K562 (cell line): Measurements from ENCODE around the gene DVL2. TPM values are rescaled to one million over a fixed set of nuclear protein-coding genes. Genes with fewer than 3 reads are reported as not detected.
A peak's percentile ranks its signal among the peaks of the same experiment; 100 is the strongest.

Source experiments
- AFF1 ChIP-seq, 2 experiments: fragments of 450-650 bp; IDR thresholded peaks; 2 replicates each; pipeline ENCODE4 v1.6.1; 2018; ENCODE audit warnings: mild to moderate bottlenecking in 2 of 2, low read depth in 1 of 2; ENCODE audit not compliant: partially characterized antibody in 2 of 2
- ASH1L ChIP-seq: fragments of 450-650 bp; IDR thresholded peaks from 2 replicates; pipeline ENCODE4 v1.6.1; 2018; ENCODE audit warnings: borderline replicate concordance, mild to moderate bottlenecking, low read depth; ENCODE audit not compliant: partially characterized antibody
- DMBX1 ChIP-seq: fragments of 250-450 bp; sonication (Bioruptor Pico); IDR thresholded peaks from 2 replicates; pipeline ENCODE4 v1.8.0; 2022; ENCODE audit warnings: inconsistent platforms, mild to moderate bottlenecking, moderate library complexity, borderline replicate concordance
- EWSR1 ChIP-seq: fragments of 450-650 bp; IDR thresholded peaks from 2 replicates; pipeline ENCODE4 v1.6.1; 2018; ENCODE audit warnings: borderline replicate concordance, mild to moderate bottlenecking, low read depth, moderate library complexity; ENCODE audit not compliant: partially characterized antibody
- ZBTB49 ChIP-seq: sonication (generic); formaldehyde crosslinking; IDR thresholded peaks from 2 replicates; pipeline ENCODE4 v1.8.0; 2022; ENCODE audit warnings: missing genetic modification reagents, mild to moderate bottlenecking, borderline replicate concordance
- polyA plus RNA-seq, 8 experiments: library from polyadenylated mRNA; depleted of rRNA in 4 of 8; stranded (reverse) in 5 of 8; unstranded in 3 of 8; fragments of >200 nt; fragmentation: Nextera tagmentation in 2 of 8; fragmentation: Illumina TruSeq in 1 of 8; extraction: Ambion mirVana in 2 of 8; extraction: Trizol in 1 of 8; gene quantifications; 2 replicates each; pipeline versions ENCODE4 v1.2.1 to v1.2.3, GENCODE V29; 2011 to 2014; ENCODE audit warnings: inconsistent platforms in 1 of 8, missing spikeins in 1 of 8
- total RNA-seq, 7 experiments: library from RNA; depleted of rRNA in 6 of 7; stranded (reverse); fragments of >200 nt in 6 of 7; fragmentation: Illumina TruSeq in 2 of 7; extraction: Trizol in 2 of 7; gene quantifications; 2 replicates each; pipeline versions ENCODE4 v1.2.1 to v1.2.3, GENCODE V29; 2011 to 2021; ENCODE audit warnings: low replicate concordance in 1 of 7
- TF ChIP-seq, protein P1 (sequence below): fragments of 450-650 bp; formaldehyde crosslinking; conservative IDR thresholded peaks from 2 replicates; pipeline ENCODE4 v1.4.0; 2022; ENCODE audit warnings: mild to moderate bottlenecking, missing genetic modification characterization
- TF ChIP-seq, protein P2 (sequence below): sonication (generic); formaldehyde crosslinking; IDR thresholded peaks from 2 replicates; pipeline ENCODE4 v1.8.1; 2023; ENCODE audit warnings: mild to moderate bottlenecking, missing genetic modification reagents
- TF ChIP-seq, protein P3 (sequence below): fragments of 250-450 bp; sonication (Bioruptor Pico); IDR thresholded peaks from 2 replicates; pipeline ENCODE4 v1.4.0; 2020

Gene DVL2
- total and polyA plus RNA-seq, 9 of the 15 experiments (the other 6 are each of a cell fraction or from before 2014, with no cell fraction given): 1.3 to 49.5 (median 24.3) TPM

- TF ChIP-seq AFF1 (IDR thresholded peaks at IDR 0.05; ENCODE audit: low read depth in 1 of 2, partially characterized antibody in 2 of 2): peak in 1 of 2 experiments; percentile 84
- TF ChIP-seq ASH1L: no peak
- 0 out of 2 replicates have a peak, but pooled peaks have one; percentile 34 for TF ChIP-seq DMBX1 (CRISPR knock-in tag)
- TF ChIP-seq, protein P1, sequence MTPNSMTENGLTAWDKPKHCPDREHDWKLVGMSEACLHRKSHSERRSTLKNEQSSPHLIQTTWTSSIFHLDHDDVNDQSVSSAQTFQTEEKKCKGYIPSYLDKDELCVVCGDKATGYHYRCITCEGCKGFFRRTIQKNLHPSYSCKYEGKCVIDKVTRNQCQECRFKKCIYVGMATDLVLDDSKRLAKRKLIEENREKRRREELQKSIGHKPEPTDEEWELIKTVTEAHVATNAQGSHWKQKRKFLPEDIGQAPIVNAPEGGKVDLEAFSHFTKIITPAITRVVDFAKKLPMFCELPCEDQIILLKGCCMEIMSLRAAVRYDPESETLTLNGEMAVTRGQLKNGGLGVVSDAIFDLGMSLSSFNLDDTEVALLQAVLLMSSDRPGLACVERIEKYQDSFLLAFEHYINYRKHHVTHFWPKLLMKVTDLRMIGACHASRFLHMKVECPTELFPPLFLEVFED (CRISPR knock-in tag): peak; percentile 97
- TF ChIP-seq, protein P2, sequence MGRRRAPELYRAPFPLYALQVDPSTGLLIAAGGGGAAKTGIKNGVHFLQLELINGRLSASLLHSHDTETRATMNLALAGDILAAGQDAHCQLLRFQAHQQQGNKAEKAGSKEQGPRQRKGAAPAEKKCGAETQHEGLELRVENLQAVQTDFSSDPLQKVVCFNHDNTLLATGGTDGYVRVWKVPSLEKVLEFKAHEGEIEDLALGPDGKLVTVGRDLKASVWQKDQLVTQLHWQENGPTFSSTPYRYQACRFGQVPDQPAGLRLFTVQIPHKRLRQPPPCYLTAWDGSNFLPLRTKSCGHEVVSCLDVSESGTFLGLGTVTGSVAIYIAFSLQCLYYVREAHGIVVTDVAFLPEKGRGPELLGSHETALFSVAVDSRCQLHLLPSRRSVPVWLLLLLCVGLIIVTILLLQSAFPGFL (CRISPR knock-in tag): no peak
- no peak for TF ChIP-seq ZBTB49 (CRISPR knock-in tag)
- TF ChIP-seq, protein P3, sequence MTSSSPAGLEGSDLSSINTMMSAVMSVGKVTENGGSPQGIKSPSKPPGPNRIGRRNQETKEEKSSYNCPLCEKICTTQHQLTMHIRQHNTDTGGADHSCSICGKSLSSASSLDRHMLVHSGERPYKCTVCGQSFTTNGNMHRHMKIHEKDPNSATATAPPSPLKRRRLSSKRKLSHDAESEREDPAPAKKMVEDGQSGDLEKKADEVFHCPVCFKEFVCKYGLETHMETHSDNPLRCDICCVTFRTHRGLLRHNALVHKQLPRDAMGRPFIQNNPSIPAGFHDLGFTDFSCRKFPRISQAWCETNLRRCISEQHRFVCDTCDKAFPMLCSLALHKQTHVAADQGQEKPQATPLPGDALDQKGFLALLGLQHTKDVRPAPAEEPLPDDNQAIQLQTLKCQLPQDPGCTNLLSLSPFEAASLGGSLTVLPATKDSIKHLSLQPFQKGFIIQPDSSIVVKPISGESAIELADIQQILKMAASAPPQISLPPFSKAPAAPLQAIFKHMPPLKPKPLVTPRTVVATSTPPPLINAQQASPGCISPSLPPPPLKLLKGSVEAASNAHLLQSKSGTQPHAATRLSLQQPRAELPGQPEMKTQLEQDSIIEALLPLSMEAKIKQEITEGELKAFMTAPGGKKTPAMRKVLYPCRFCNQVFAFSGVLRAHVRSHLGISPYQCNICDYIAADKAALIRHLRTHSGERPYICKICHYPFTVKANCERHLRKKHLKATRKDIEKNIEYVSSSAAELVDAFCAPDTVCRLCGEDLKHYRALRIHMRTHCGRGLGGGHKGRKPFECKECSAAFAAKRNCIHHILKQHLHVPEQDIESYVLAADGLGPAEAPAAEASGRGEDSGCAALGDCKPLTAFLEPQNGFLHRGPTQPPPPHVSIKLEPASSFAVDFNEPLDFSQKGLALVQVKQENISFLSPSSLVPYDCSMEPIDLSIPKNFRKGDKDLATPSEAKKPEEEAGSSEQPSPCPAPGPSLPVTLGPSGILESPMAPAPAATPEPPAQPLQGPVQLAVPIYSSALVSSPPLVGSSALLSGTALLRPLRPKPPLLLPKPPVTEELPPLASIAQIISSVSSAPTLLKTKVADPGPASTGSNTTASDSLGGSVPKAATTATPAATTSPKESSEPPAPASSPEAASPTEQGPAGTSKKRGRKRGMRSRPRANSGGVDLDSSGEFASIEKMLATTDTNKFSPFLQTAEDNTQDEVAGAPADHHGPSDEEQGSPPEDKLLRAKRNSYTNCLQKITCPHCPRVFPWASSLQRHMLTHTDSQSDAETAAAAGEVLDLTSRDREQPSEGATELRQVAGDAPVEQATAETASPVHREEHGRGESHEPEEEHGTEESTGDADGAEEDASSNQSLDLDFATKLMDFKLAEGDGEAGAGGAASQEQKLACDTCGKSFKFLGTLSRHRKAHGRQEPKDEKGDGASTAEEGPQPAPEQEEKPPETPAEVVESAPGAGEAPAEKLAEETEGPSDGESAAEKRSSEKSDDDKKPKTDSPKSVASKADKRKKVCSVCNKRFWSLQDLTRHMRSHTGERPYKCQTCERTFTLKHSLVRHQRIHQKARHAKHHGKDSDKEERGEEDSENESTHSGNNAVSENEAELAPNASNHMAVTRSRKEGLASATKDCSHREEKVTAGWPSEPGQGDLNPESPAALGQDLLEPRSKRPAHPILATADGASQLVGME: 0 out of 2 replicates have a peak, but pooled peaks have one; percentile 35
- no peak for TF ChIP-seq EWSR1
These were observed at the start of gene DVL2 (continued) for GRCh38 chr17:7234083-7234951.
